Endothelial cell of umbilical vein (primary cell): ENCODE data around the gene CTNNB1. TPM values are rescaled to one million over a fixed set of nuclear protein-coding genes. Genes with fewer than 3 reads are reported as not detected.

ENCODE experiments used
- BruUV-seq: library from RNA; stranded (reverse); fragments of 400-500 nt; replicated peaks from 2 replicates; lab custom pipeline; 2021; lab: Mats Ljungman, UMichigan
- CTCF ChIA-PET: fragments of 300-600, 350-600 bp; sonication (Branson Sonifier 250); formaldehyde crosslinking; loops from one replicate; lab custom pipeline; 2021; ENCODE audit warnings: antibody characterized with exemption, inconsistent platforms; lab: Charles Lee
- POLR2A ChIA-PET: fragments of 300-600, 350-600 bp; sonication (Branson Sonifier 250); formaldehyde crosslinking; loops from one replicate; lab custom pipeline; 2021; ENCODE audit warnings: antibody characterized with exemption, inconsistent platforms; lab: Charles Lee
- DNase-seq: peaks from one replicate; pipeline ENCODE4 v3.0.0-alpha.2; 2011; ENCODE audit warnings: low read depth, low spot score
- FAIRE-seq: peaks from 2 replicates; lab custom pipeline; 2011; peaks lifted over from hg19 to GRCh38; lab: Jason Lieb, UNC
- H2AFZ ChIP-seq: 2 replicates; pipeline ENCODE4 v1.6.0; 2012; ENCODE audit warnings: low read depth, low read length, control low read depth, inconsistent platforms
- H3K27ac ChIP-seq: 2 replicates; pipeline ENCODE4 v1.5.1; 2011; ENCODE audit warnings: low read depth, mild to moderate bottlenecking, control low read depth, low read length, moderate library complexity; ENCODE audit not compliant: insufficient read depth
- H3K27me3 ChIP-seq, 2 experiments: 2 replicates each; pipeline versions ENCODE4 v1.6.0 to v1.6.1; 2011; ENCODE audit warnings: low read length in 2 of 2, mixed read lengths in 1 of 2; ENCODE audit not compliant: control insufficient read depth in 2 of 2, insufficient read depth in 2 of 2
- H3K36me3 ChIP-seq, 2 experiments: 2 replicates in 1 of 2; 3 replicates in 1 of 2; pipeline ENCODE4 v1.5.1; 2011; ENCODE audit warnings: low read length in 2 of 2, mild to moderate bottlenecking in 1 of 2, moderate library complexity in 1 of 2; ENCODE audit not compliant: control insufficient read depth in 2 of 2, insufficient read depth in 2 of 2; ENCODE audit errors: extremely low read depth in 1 of 2
- H3K4me1 ChIP-seq: 3 replicates; pipeline ENCODE4 v1.5.1; 2011; ENCODE audit warnings: mild to moderate bottlenecking, low read length; ENCODE audit not compliant: control insufficient read depth, insufficient read depth; ENCODE audit errors: extremely low read depth
- H3K4me2 ChIP-seq: 2 replicates; pipeline ENCODE4 v1.6.1; 2011; ENCODE audit warnings: low read length, control low read depth, mixed read lengths; ENCODE audit not compliant: insufficient read depth
- H3K4me3 ChIP-seq, 3 experiments: fragments of 200-600 bp in 1 of 3; sonication (generic), shearing (Covaris generic) in 1 of 3; replicated peaks in 1 of 3; 2 replicates each; pipeline ENCODE4 v1.5.1; 2011 to 2016; ENCODE audit warnings: control low read depth in 3 of 3, low read length in 3 of 3, mild to moderate bottlenecking in 2 of 3, inconsistent platforms in 1 of 3, low read depth in 1 of 3, moderate library complexity in 1 of 3; ENCODE audit not compliant: insufficient read depth in 1 of 3
- H3K79me2 ChIP-seq: 2 replicates; pipeline ENCODE4 v1.6.0; 2012; ENCODE audit warnings: low read length, inconsistent platforms; ENCODE audit not compliant: control insufficient read depth, insufficient read depth
- H3K9ac ChIP-seq: replicated peaks from 2 replicates; pipeline ENCODE3; 2011; ENCODE audit warnings: low read length, control low read depth; ENCODE audit not compliant: insufficient read depth; ENCODE audit errors: extremely low read depth
- H3K9me1 ChIP-seq: replicated peaks from 3 replicates; pipeline ENCODE4 v1.6.0; 2011; ENCODE audit warnings: mild to moderate bottlenecking, low read length; ENCODE audit not compliant: control insufficient read depth, insufficient read depth; ENCODE audit errors: extremely low read depth
- H3K9me3 ChIP-seq: replicated peaks from 2 replicates; pipeline ENCODE4 v1.5.1; 2012; ENCODE audit warnings: low read length, inconsistent platforms; ENCODE audit not compliant: control insufficient read depth, insufficient read depth
- H4K20me1 ChIP-seq: replicated peaks from 2 replicates; pipeline ENCODE3; 2011; ENCODE audit warnings: mild to moderate bottlenecking, low read length; ENCODE audit not compliant: control insufficient read depth, insufficient read depth; ENCODE audit errors: extremely low read depth
- EZH2 ChIP-seq: IDR thresholded peaks from 2 replicates; pipeline ENCODE4 v1.6.1; 2012; ENCODE audit warnings: borderline replicate concordance, low read depth, mild to moderate bottlenecking, moderate library complexity, low read length, inconsistent platforms; ENCODE audit not compliant: severe bottlenecking
- FOS ChIP-seq: IDR thresholded peaks from 2 replicates; pipeline ENCODE4 v1.6.1; 2011; ENCODE audit warnings: mild to moderate bottlenecking, low read length, moderate library complexity, borderline replicate concordance; ENCODE audit not compliant: insufficient read depth
- GATA2 ChIP-seq: IDR thresholded peaks from 2 replicates; pipeline ENCODE4 v1.7.0; 2011; ENCODE audit warnings: low read depth, mild to moderate bottlenecking, moderate library complexity, mixed read lengths, low read length; ENCODE audit not compliant: insufficient read length, insufficient read depth
- JUN ChIP-seq: IDR thresholded peaks from 2 replicates; pipeline ENCODE4 v1.6.1; 2011; ENCODE audit warnings: borderline replicate concordance, low read depth; ENCODE audit not compliant: insufficient read length, insufficient read depth
- MYC ChIP-seq: IDR thresholded peaks from one replicate; pipeline ENCODE4 v1.6.1; 2011; ENCODE audit warnings: mild to moderate bottlenecking, low read depth, low read length
- POLR2A ChIP-seq: IDR thresholded peaks from 2 replicates; pipeline ENCODE4 v1.6.1; 2012; ENCODE audit warnings: low read depth, mild to moderate bottlenecking, control low read depth, low read length
- POLR2AphosphoS5 ChIP-seq: IDR thresholded peaks from 2 replicates; pipeline ENCODE4 v1.6.1; 2012; ENCODE audit warnings: low read depth, mild to moderate bottlenecking, control low read depth, low read length, moderate library complexity; ENCODE audit not compliant: insufficient read depth
- dilution Hi-C: fragments of 300-500 bp; cut with MboI; formaldehyde crosslinking; loops from one replicate; pipeline ENCODE4 v1.15.0; 2019; ENCODE audit warnings: low sequenced_read_pairs; ENCODE audit not compliant: extremely low pct_ligation_motif_present
- intact Hi-C: fragments of 100-400 bp; cut with micrococcal nuclease; formaldehyde crosslinking; loops from one replicate; pipeline ENCODE4 v1.10.0; 2022
- polyA plus RNA-seq, 4 experiments: library from polyadenylated mRNA; depleted of rRNA in 3 of 4; stranded (reverse) in 3 of 4; unstranded in 1 of 4; fragments of >200 nt; gene quantifications; 2 replicates each; pipeline versions ENCODE4 v1.2.1 to v1.2.3, GENCODE V29; 2011 to 2012; ENCODE audit warnings: missing spikeins in 1 of 4
- total RNA-seq: library from RNA; stranded (reverse); gene quantifications from 2 replicates; pipeline ENCODE4 v1.2.3, GENCODE V29; 2021
- TF ChIP-seq, protein P1 (sequence below): IDR thresholded peaks from 2 replicates; pipeline ENCODE4 v1.6.1; 2011; ENCODE audit not compliant: insufficient read depth, insufficient read length
- TF ChIP-seq, protein P2 (sequence below), 2 donors: IDR thresholded peaks; 1 replicate in 1 of 2; 2 replicates in 1 of 2; pipeline ENCODE4 v1.5.1; 2011; ENCODE audit warnings: low read length in 2 of 2, mild to moderate bottlenecking in 2 of 2, moderate library complexity in 2 of 2, control low read depth in 1 of 2, inconsistent platforms in 1 of 2, low read depth in 1 of 2; ENCODE audit not compliant: insufficient read depth in 1 of 2; ENCODE audit errors: extremely low read depth in 1 of 2

Gene CTNNB1
- total and polyA plus RNA-seq, 2 donors (not counting 3 experiments of a cell fraction or from before 2014, with no cell fraction given): 513 to 906 TPM

DNA sequence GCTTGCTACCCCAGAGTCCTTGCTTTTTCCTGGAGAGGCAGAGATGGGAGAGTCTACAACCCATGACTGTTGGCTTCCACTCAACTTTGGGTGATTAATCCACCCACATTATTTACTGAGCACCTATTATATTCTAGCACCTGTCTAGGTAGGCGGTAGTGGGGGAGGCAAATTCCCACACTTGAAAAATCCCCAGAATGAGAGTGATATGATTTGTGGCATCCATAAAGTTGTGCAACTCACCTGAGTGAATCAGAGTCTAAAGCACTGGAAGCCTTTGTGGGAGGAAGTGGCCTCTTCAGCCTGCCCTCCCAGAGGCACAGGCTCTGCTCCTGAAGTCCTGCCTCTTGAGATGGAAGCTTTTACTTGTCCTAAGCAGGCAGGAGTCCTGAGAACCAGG, 40.4 kb upstream of the CTNNB1 start:
- no peaks in the 10 kb centered on the region for H3K79me2 ChIP-seq
- no peak overlapping the region for H3K9ac ChIP-seq
- no peaks in the 10 kb centered on the region for H4K20me1 ChIP-seq
- no peaks in the 10 kb centered on the region for H3K27me3 ChIP-seq
- H3K9me1 ChIP-seq: no peaks in the 10 kb centered on the region
- H2AFZ ChIP-seq: no peak overlapping the region
- dilution Hi-C loops (no loop called here), intact Hi-C loops (loop anchor here (2.0 to 5.0 kb wide), 2 partner anchors 38 to 188 kb away; partner anchors contain the start of gene CTNNB1)
- DNase-seq (no peak), FAIRE-seq (no peak)
- no peaks in the 10 kb centered on the region for H3K36me3 ChIP-seq
- peaks cover 5% of the 10 kb centered on the region for H3K4me1 ChIP-seq
- no peak overlapping the region for H3K27ac ChIP-seq
- POLR2A ChIA-PET: interaction anchor here (0.6 kb wide), 1 partner anchor 41 kb away, joined by 4 read pairs; no protein-coding TSS in a partner anchor
- no peaks in the 10 kb centered on the region for H3K9me3 ChIP-seq
- CTCF ChIA-PET: no interaction called here
- TF ChIP-seq, protein P1, sequence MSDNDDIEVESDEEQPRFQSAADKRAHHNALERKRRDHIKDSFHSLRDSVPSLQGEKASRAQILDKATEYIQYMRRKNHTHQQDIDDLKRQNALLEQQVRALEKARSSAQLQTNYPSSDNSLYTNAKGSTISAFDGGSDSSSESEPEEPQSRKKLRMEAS: no peak
- TF ChIP-seq GATA2 (no peak), POLR2AphosphoS5 (no peak), FOS (no peak), JUN (no peak), EZH2 (no peak), MYC (no peak), POLR2A (no peak)
- TF ChIP-seq, protein P2, sequence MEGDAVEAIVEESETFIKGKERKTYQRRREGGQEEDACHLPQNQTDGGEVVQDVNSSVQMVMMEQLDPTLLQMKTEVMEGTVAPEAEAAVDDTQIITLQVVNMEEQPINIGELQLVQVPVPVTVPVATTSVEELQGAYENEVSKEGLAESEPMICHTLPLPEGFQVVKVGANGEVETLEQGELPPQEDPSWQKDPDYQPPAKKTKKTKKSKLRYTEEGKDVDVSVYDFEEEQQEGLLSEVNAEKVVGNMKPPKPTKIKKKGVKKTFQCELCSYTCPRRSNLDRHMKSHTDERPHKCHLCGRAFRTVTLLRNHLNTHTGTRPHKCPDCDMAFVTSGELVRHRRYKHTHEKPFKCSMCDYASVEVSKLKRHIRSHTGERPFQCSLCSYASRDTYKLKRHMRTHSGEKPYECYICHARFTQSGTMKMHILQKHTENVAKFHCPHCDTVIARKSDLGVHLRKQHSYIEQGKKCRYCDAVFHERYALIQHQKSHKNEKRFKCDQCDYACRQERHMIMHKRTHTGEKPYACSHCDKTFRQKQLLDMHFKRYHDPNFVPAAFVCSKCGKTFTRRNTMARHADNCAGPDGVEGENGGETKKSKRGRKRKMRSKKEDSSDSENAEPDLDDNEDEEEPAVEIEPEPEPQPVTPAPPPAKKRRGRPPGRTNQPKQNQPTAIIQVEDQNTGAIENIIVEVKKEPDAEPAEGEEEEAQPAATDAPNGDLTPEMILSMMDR (IDR thresholded peaks at IDR 0.05; ENCODE audit: extremely low read depth in 1 of 2, insufficient read depth in 1 of 2, low read depth in 1 of 2, low read length in 2 of 2): no peak
- no peak overlapping the region for H3K4me3 ChIP-seq
- BruUV-seq: no TSS peak
- no peak overlapping the region for H3K4me2 ChIP-seq
